Caco-2 (cell line): ENCODE measurements around the gene UBE2V1. TPM values are rescaled to one million over a fixed set of nuclear protein-coding genes. Genes with fewer than 3 reads are reported as not detected.

Source experiments
- BruUV-seq: library from RNA; stranded (reverse); fragments of 400-500 nt; replicated peaks from 2 replicates; lab custom pipeline; 2021; lab: Mats Ljungman, UMichigan
- CTCF ChIA-PET: fragments of 300-600 bp; sonication (Branson Sonifier 250); formaldehyde crosslinking; loops from one replicate; lab custom pipeline; 2022; ENCODE audit warnings: antibody characterized with exemption; lab: Charles Lee
- POLR2A ChIA-PET: fragments of 300-600 bp; sonication (Branson Sonifier 250); formaldehyde crosslinking; loops from one replicate; lab custom pipeline; 2022; ENCODE audit warnings: antibody characterized with exemption; lab: Charles Lee
- DNase-seq, 2 experiments: peaks; one replicate each; pipeline versions ENCODE4 v3.0.0 to v3.0.0-alpha.2; 2020 to 2022
- H3K27me3 ChIP-seq: replicated peaks from 2 replicates; pipeline ENCODE4 v1.6.0; 2011; ENCODE audit warnings: low read length; ENCODE audit not compliant: control insufficient read depth, insufficient read depth
- H3K36me3 ChIP-seq: 2 replicates; pipeline ENCODE4 v1.5.1; 2011; ENCODE audit warnings: low read length; ENCODE audit not compliant: control insufficient read depth, insufficient read depth
- H3K4me1 ChIP-seq: fragments of 250-450 bp; sonication (Bioruptor Pico); 2 replicates; pipeline ENCODE4 v1.5.1; 2020; ENCODE audit warnings: mild to moderate bottlenecking
- H3K4me3 ChIP-seq: 2 replicates; pipeline ENCODE4 v1.5.1; 2011; ENCODE audit warnings: low read depth, mild to moderate bottlenecking, control low read depth, low read length
- H3K9me3 ChIP-seq: fragments of 250-450 bp; sonication (Bioruptor Pico); 2 replicates; pipeline ENCODE4 v1.5.1; 2020; ENCODE audit warnings: mild to moderate bottlenecking, moderate library complexity
- H3K27ac Mint-ChIP-seq: one replicate; pipeline ENCODE4 v1.8.0; 2022; ENCODE audit warnings: mixed read lengths; ENCODE audit not compliant: unreplicated experiment
- H3K27me3 Mint-ChIP-seq: one replicate; pipeline ENCODE4 v1.8.0; 2022; ENCODE audit warnings: mixed read lengths; ENCODE audit not compliant: insufficient read depth, unreplicated experiment
- H3K36me3 Mint-ChIP-seq: one replicate; pipeline ENCODE4 v1.8.0; 2022; ENCODE audit warnings: mild to moderate bottlenecking, mixed read lengths; ENCODE audit not compliant: insufficient read depth, unreplicated experiment
- H3K4me1 Mint-ChIP-seq: one replicate; pipeline ENCODE4 v1.8.0; 2022; ENCODE audit warnings: low read depth, mixed read lengths; ENCODE audit not compliant: unreplicated experiment
- H3K4me3 Mint-ChIP-seq: one replicate; pipeline ENCODE4 v1.8.0; 2022; ENCODE audit warnings: mild to moderate bottlenecking, moderate library complexity, mixed read lengths; ENCODE audit not compliant: unreplicated experiment
- H3K9me3 Mint-ChIP-seq: one replicate; pipeline ENCODE4 v1.8.0; 2022; ENCODE audit warnings: mixed read lengths; ENCODE audit not compliant: unreplicated experiment
- CTCF ChIP-seq, 2 experiments: fragments of 200-600 bp in 1 of 2; IDR thresholded peaks; 1 replicate in 1 of 2; 2 replicates in 1 of 2; pipeline versions ENCODE4 v1.5.1 to v1.8.0; 2011 to 2022; ENCODE audit warnings: antibody characterized with exemption in 1 of 2, control low read depth in 1 of 2, inconsistent platforms in 1 of 2, low read depth in 1 of 2, low read length in 1 of 2, mild to moderate bottlenecking in 1 of 2, moderate library complexity in 1 of 2; ENCODE audit not compliant: insufficient read depth in 1 of 2, severe bottlenecking in 1 of 2, unreplicated experiment in 1 of 2
- intact Hi-C: fragments of 100-400 bp; cut with micrococcal nuclease; formaldehyde crosslinking; loops from one replicate; pipeline ENCODE4 v1.10.0; 2022; ENCODE audit not compliant: unreplicated experiment
- total RNA-seq: library from RNA; stranded (reverse); gene quantifications from 2 replicates; pipeline ENCODE4 v1.2.3, GENCODE V29; 2022

UBE2V1 gene
- total RNA-seq, 1 experiment from 2014 or later, result 485 TPM

- no TSS peak for BruUV-seq
- ChIA-PET POLR2A (no interaction called here), CTCF (no interaction called here)
- no peaks in the 10 kb centered on the region for H3K27me3 ChIP-seq
- no peaks in the 10 kb centered on the region for H3K9me3 ChIP-seq
- peak in 1 of 2 experiments; percentile 37 for DNase-seq
- H3K36me3 ChIP-seq, result peaks cover 5% of the 10 kb centered on the region; the same call in 1 of the 2 replicates
- no peak overlapping the region for H3K4me3 ChIP-seq
- H3K4me1 ChIP-seq, result peaks cover 40% of the 10 kb centered on the region
- Mint-ChIP-seq H3K27ac (peak overlapping the region; percentile 15), H3K4me3 (no peak overlapping the region), H3K4me1 (peaks cover 42% of the 10 kb centered on the region), H3K27me3 (no peaks in the 10 kb centered on the region), H3K9me3 (no peaks in the 10 kb centered on the region), H3K36me3 (peaks cover 87% of the 10 kb centered on the region)
- intact Hi-C loops, result no loop called here
- no peak for TF ChIP-seq CTCF (IDR thresholded peaks at IDR 0.05; ENCODE audit: insufficient read depth in 1 of 2, low read depth in 1 of 2, low read length in 1 of 2, severe bottlenecking in 1 of 2, unreplicated experiment in 1 of 2)
Observed at GRCh38 chr20:50095476-50096078, 17.4 kb downstream of the UBE2V1 start.

GRCh38 chr20:50094522-50094921 is 18.4 kb downstream of the UBE2V1 start:
- DNase-seq, result no peak
- Histone ChIP-seq H3K27me3 (no peaks in the 10 kb centered on the region), H3K4me3 (no peak overlapping the region), H3K4me1 (peaks cover 30% of the 10 kb centered on the region), H3K36me3 (peaks cover 5% of the 10 kb centered on the region; the same call in 1 of the 2 replicates), H3K9me3 (no peaks in the 10 kb centered on the region)
- intact Hi-C loops, result no loop called here
- Mint-ChIP-seq H3K4me1 (peaks cover 44% of the 10 kb centered on the region), H3K27ac (no peak overlapping the region), H3K36me3 (peaks cover 90% of the 10 kb centered on the region), H3K9me3 (no peaks in the 10 kb centered on the region), H3K27me3 (no peaks in the 10 kb centered on the region), H3K4me3 (no peak overlapping the region)
- ChIA-PET POLR2A (interaction anchor here (0.6 kb wide), 1 partner anchor 483 kb away, joined by 3 read pairs; no protein-coding TSS in a partner anchor), CTCF (interaction anchor here (0.6 to 0.7 kb wide), 2 partner anchors 18 to 116 kb away, joined by 3 read pairs; no protein-coding TSS in a partner anchor)
- TF ChIP-seq CTCF (IDR thresholded peaks at IDR 0.05; ENCODE audit: insufficient read depth in 1 of 2, low read depth in 1 of 2, low read length in 1 of 2, severe bottlenecking in 1 of 2, unreplicated experiment in 1 of 2), result no peak
- BruUV-seq, result TSS peak; percentile 2

- peaks cover 34% of the 10 kb centered on the region for H3K4me1 Mint-ChIP-seq
Observed at GRCh38 chr20:50093240-50093639, 19.7 kb downstream of the UBE2V1 start.

More at GRCh38 chr20:50093240-50093639, 19.7 kb downstream of the UBE2V1 start:
- peaks cover 17% of the 10 kb centered on the region; the same call in 1 of the 2 replicates for H3K4me1 ChIP-seq
- H3K36me3 ChIP-seq, result peaks cover 7% of the 10 kb centered on the region
- intact Hi-C loops, result no loop called here
- no peak for TF ChIP-seq CTCF (IDR thresholded peaks at IDR 0.05; ENCODE audit: insufficient read depth in 1 of 2, low read depth in 1 of 2, low read length in 1 of 2, severe bottlenecking in 1 of 2, unreplicated experiment in 1 of 2)
- DNase-seq, result no peak
- H3K9me3 ChIP-seq, result no peaks in the 10 kb centered on the region
- POLR2A ChIA-PET, result no interaction called here
- Mint-ChIP-seq H3K27ac (no peak overlapping the region), H3K36me3 (peaks cover 92% of the 10 kb centered on the region), H3K9me3 (no peaks in the 10 kb centered on the region), H3K4me3 (no peak overlapping the region), H3K27me3 (no peaks in the 10 kb centered on the region)
- CTCF ChIA-PET, result interaction anchor here (0.6 to 1.2 kb wide), 2 partner anchors 22 to 59 kb away, joined by 3 to 7 read pairs; no protein-coding TSS in a partner anchor
- BruUV-seq, result no TSS peak
- H3K27me3 ChIP-seq, result no peaks in the 10 kb centered on the region
- H3K4me3 ChIP-seq, result no peak overlapping the region
